K562 (cell line): ENCODE data around the gene SYNE2. TPM values are rescaled to one million over a fixed set of nuclear protein-coding genes. Genes with fewer than 3 reads are reported as not detected.

Experiments used
- ATAC-seq: fragments of 200-7000 bp; cut with Tn5 transposase; 3 replicates; pipeline ENCODE4 v1.9.1; 2020; ENCODE audit warnings: moderate library complexity
- BruUV-seq: library from RNA; stranded (reverse); fragments of 400-500 nt; replicated peaks from 2 replicates; lab custom pipeline; 2021; lab: Mats Ljungman, UMichigan
- CTCF ChIA-PET: fragments of 300-600 bp; formaldehyde crosslinking; extraction: SDS; loops from one replicate; lab custom pipeline; 2021; ENCODE audit warnings: low intra/inter-chr PET ratio; lab: Yijun Ruan, JAX
- POLR2A ChIA-PET: fragments of 300-600, 350-650 bp; sonication (Branson Sonifier 250); formaldehyde crosslinking; extraction: SDS; loops from one replicate; lab custom pipeline; 2021; ENCODE audit warnings: antibody characterized with exemption, inconsistent platforms; lab: Yijun Ruan, JAX
- DNase-seq, 4 experiments: peaks; one replicate each; pipeline versions ENCODE4 v3.0.0 to v3.0.0-alpha.2; 2011 to 2018; ENCODE audit warnings: low spot score in 3 of 4, mixed read lengths in 3 of 4; ENCODE audit errors: extremely low read depth in 1 of 4
- FAIRE-seq: peaks from 2 replicates; lab custom pipeline; 2011; peaks lifted over from hg19 to GRCh38; lab: Jason Lieb, UNC
- H2AFZ ChIP-seq: 2 replicates; pipeline ENCODE4 v1.6.0; 2011; ENCODE audit warnings: low read depth, low read length, control low read depth, inconsistent platforms
- H3K27ac ChIP-seq: fragments of 200-600 bp; 3 replicates; pipeline ENCODE4 v1.8.0; 2011; ENCODE audit warnings: low read depth, mild to moderate bottlenecking, control low read depth, inconsistent platforms, low read length, moderate library complexity, mixed read lengths; ENCODE audit errors: extremely low read depth
- H3K27me3 ChIP-seq, 2 experiments: fragments of 300-600 bp in 1 of 2; 2 replicates in 1 of 2; 3 replicates in 1 of 2; pipeline versions ENCODE4 v1.6.0 to v1.8.0; 2011; ENCODE audit warnings: inconsistent platforms in 2 of 2, low read length in 2 of 2, mild to moderate bottlenecking in 1 of 2, mixed read lengths in 1 of 2, moderate library complexity in 1 of 2; ENCODE audit not compliant: control insufficient read depth in 2 of 2, insufficient read depth in 2 of 2
- H3K36me3 ChIP-seq: fragments of 300-600 bp; 3 replicates; pipeline ENCODE4 v1.8.0; 2011; ENCODE audit warnings: mild to moderate bottlenecking, low read length, inconsistent platforms; ENCODE audit not compliant: control insufficient read depth, insufficient read depth
- H3K4me1 ChIP-seq, 2 experiments: fragments of 200-600 bp in 1 of 2; replicated peaks in 1 of 2; 2 replicates in 1 of 2; 3 replicates in 1 of 2; pipeline versions ENCODE4 v1.5.1 to v1.8.0; 2011; ENCODE audit warnings: inconsistent platforms in 2 of 2, low read length in 2 of 2, mild to moderate bottlenecking in 1 of 2, mixed read lengths in 1 of 2, moderate library complexity in 1 of 2; ENCODE audit not compliant: control insufficient read depth in 2 of 2, insufficient read depth in 2 of 2
- H3K4me2 ChIP-seq: 2 replicates; pipeline ENCODE4 v1.6.1; 2011; ENCODE audit warnings: low read length, control low read depth, inconsistent platforms, mixed read lengths; ENCODE audit not compliant: insufficient read depth
- H3K4me3 ChIP-seq: fragments of 200-600 bp; sonication (generic), shearing (Covaris generic); 2 replicates; pipeline ENCODE4 v1.5.1; 2016; ENCODE audit warnings: control low read depth, inconsistent platforms
- H3K79me2 ChIP-seq: fragments of 200-600 bp; 3 replicates; pipeline ENCODE4 v1.8.0; 2011; ENCODE audit warnings: low read length, inconsistent platforms; ENCODE audit not compliant: control insufficient read depth, insufficient read depth
- H3K9ac ChIP-seq, 2 experiments: 2 replicates each; pipeline versions ENCODE4 v1.6.0 to v1.6.1; 2011; ENCODE audit warnings: low read depth in 2 of 2, low read length in 2 of 2, control low read depth in 1 of 2, inconsistent platforms in 1 of 2, mild to moderate bottlenecking in 1 of 2, mixed read lengths in 1 of 2; ENCODE audit not compliant: insufficient read depth in 1 of 2
- H3K9me1 ChIP-seq: one replicate; pipeline ENCODE4 v1.6.0; 2011; ENCODE audit warnings: inconsistent platforms, mild to moderate bottlenecking, low read length, moderate library complexity; ENCODE audit not compliant: control insufficient read depth, insufficient read depth
- H3K9me3 ChIP-seq: replicated peaks from 2 replicates; pipeline ENCODE4 v1.5.1; 2011; ENCODE audit warnings: low read depth, low read length, inconsistent platforms; ENCODE audit not compliant: control insufficient read depth, insufficient read depth
- H4K20me1 ChIP-seq: replicated peaks from 2 replicates; pipeline ENCODE4 v1.6.1; 2011; ENCODE audit warnings: low read length, inconsistent platforms, mixed read lengths; ENCODE audit not compliant: control insufficient read depth, insufficient read depth
- CTBP1 ChIP-seq: fragments of 450-650 bp; IDR thresholded peaks from 2 replicates; pipeline ENCODE4 v1.6.1; 2016; ENCODE audit warnings: borderline replicate concordance
- E2F4 ChIP-seq: sonication (generic); formaldehyde crosslinking; IDR thresholded peaks from 2 replicates; pipeline ENCODE4 v1.8.0; 2022; ENCODE audit warnings: mild to moderate bottlenecking, low read depth, missing genetic modification reagents
- HDAC8 ChIP-seq: fragments of 450-650 bp; IDR thresholded peaks from 2 replicates; pipeline ENCODE4 v1.6.1; 2016; ENCODE audit warnings: mild to moderate bottlenecking, missing genetic modification characterization, moderate library complexity, missing compliant biosample characterization
- HOXB6 ChIP-seq: fragments of 250-450 bp; sonication (Bioruptor Pico); IDR thresholded peaks from 2 replicates; pipeline ENCODE4 v1.5.1; 2022; ENCODE audit warnings: mild to moderate bottlenecking, borderline replicate concordance
- IFI16 ChIP-seq: fragments of 250-450 bp; sonication (Bioruptor Pico); IDR thresholded peaks from 2 replicates; pipeline ENCODE4 v2.1.2; 2022; ENCODE audit warnings: mild to moderate bottlenecking, inconsistent platforms
- MBD2 ChIP-seq: sonication (generic); IDR thresholded peaks from 2 replicates; pipeline ENCODE4 v1.6.1; 2016; ENCODE audit warnings: low read depth, borderline replicate concordance
- PKNOX1 ChIP-seq: fragments of 450-650 bp; IDR thresholded peaks from 2 replicates; pipeline ENCODE4 v1.6.1; 2016
- SP1 ChIP-seq: sonication (generic); formaldehyde crosslinking; IDR thresholded peaks from 2 replicates; pipeline ENCODE4 v1.8.1; 2022; ENCODE audit warnings: mild to moderate bottlenecking, missing genetic modification reagents
- TGIF2 ChIP-seq: sonication (generic); formaldehyde crosslinking; IDR thresholded peaks from 2 replicates; pipeline ENCODE4 v1.8.1; 2022; ENCODE audit warnings: mild to moderate bottlenecking, missing genetic modification reagents, moderate library complexity
- UBTF ChIP-seq, 2 experiments: IDR thresholded peaks; 2 replicates each; pipeline ENCODE4 v1.6.1; 2012; ENCODE audit warnings: improper control_type of control experiment in 2 of 2, low read depth in 2 of 2, low read length in 2 of 2, borderline replicate concordance in 1 of 2
- ZNF830 ChIP-seq: fragments of 250-450 bp; sonication (Bioruptor Pico); IDR thresholded peaks from 2 replicates; pipeline ENCODE4 v1.5.0; 2021; ENCODE audit warnings: mild to moderate bottlenecking
- WGBS: fragments of 100-300 bp; shearing (Covaris generic); methylation state at CpG from one replicate; pipeline ENCODE4 v1.1.6; 2016; ENCODE audit warnings: low coverage, mixed read lengths; ENCODE audit not compliant: insufficient coverage; ENCODE audit errors: missing lambda C conversion rate; 5-methylcytosine and 5-hydroxymethylcytosine counted together
- in situ Hi-C: fragments of 300-500 bp; cut with MboI; formaldehyde crosslinking; loops from 4 replicates; pipeline ENCODE4 v1.15.0; 2018; ENCODE audit warnings: inconsistent platforms, mixed read lengths
- intact Hi-C: fragments of 100-400 bp; cut with micrococcal nuclease; formaldehyde crosslinking; loops from 2 replicates; pipeline ENCODE4 v1.14.2; 2022
- polyA plus RNA-seq, 8 experiments: library from polyadenylated mRNA; depleted of rRNA in 4 of 8; stranded (reverse) in 5 of 8; unstranded in 3 of 8; fragments of >200 nt; fragmentation: Nextera tagmentation in 2 of 8; fragmentation: Illumina TruSeq in 1 of 8; extraction: Ambion mirVana in 2 of 8; extraction: Trizol in 1 of 8; gene quantifications; 2 replicates each; pipeline versions ENCODE4 v1.2.1 to v1.2.3, GENCODE V29; 2011 to 2014; ENCODE audit warnings: inconsistent platforms in 1 of 8, missing spikeins in 1 of 8
- total RNA-seq, 7 experiments: library from RNA; depleted of rRNA in 6 of 7; stranded (reverse); fragments of >200 nt in 6 of 7; fragmentation: Illumina TruSeq in 2 of 7; extraction: Trizol in 2 of 7; gene quantifications; 2 replicates each; pipeline versions ENCODE4 v1.2.1 to v1.2.3, GENCODE V29; 2011 to 2021; ENCODE audit warnings: low replicate concordance in 1 of 7

SYNE2 gene
- total and polyA plus RNA-seq, 9 of the 15 experiments (the other 6 are each of a cell fraction or from before 2014, with no cell fraction given) = 0.06 to 0.53 (median 0.11) TPM

- in situ Hi-C loops (no loop called here), intact Hi-C loops (no loop called here)
- no peak overlapping the region for H2AFZ ChIP-seq
- ChIA-PET CTCF (no interaction called here), POLR2A (no interaction called here)
- H3K27ac ChIP-seq = no peak overlapping the region
- no peak for DNase-seq
- H3K9me1 ChIP-seq = no peaks in the 10 kb centered on the region
- H3K9ac ChIP-seq = no peak overlapping the region
- no TSS peak for BruUV-seq
- 4% methylated on average over 3 of the region's 3 CpGs for WGBS
- no peak overlapping the region for H3K4me2 ChIP-seq
- no peaks in the 10 kb centered on the region for H3K36me3 ChIP-seq
- TF ChIP-seq CTBP1 (no peak), HDAC8 (tag) (no peak), TGIF2 (CRISPR knock-in tag) (no peak), ZNF830 (CRISPR knock-in tag) (no peak), PKNOX1 (no peak), UBTF (IDR thresholded peaks at IDR 0.05; ENCODE audit: borderline replicate concordance in 1 of 2, low read depth in 2 of 2, low read length in 2 of 2) (no peak), HOXB6 (CRISPR knock-in tag) (no peak), E2F4 (CRISPR knock-in tag) (no peak), IFI16 (CRISPR knock-in tag) (no peak), MBD2 (no peak), SP1 (CRISPR knock-in tag) (no peak)
- H3K4me3 ChIP-seq = no peak overlapping the region
- ATAC-seq = no peak
- H4K20me1 ChIP-seq = no peaks in the 10 kb centered on the region
- no peaks in the 10 kb centered on the region for H3K9me3 ChIP-seq
- H3K27me3 ChIP-seq = peaks cover 5 to 8% of the 10 kb centered on the region in 2 experiments; a peak in 4 of 5 replicates
- FAIRE-seq = no peak
- peaks cover 0 to 13% of the 10 kb centered on the region in 2 experiments; a peak in 2 of 5 replicates for H3K4me1 ChIP-seq
- no peaks in the 10 kb centered on the region for H3K79me2 ChIP-seq
Observed at GRCh38 chr14:63857466-63858030, 4.7 kb downstream of the SYNE2 start.
